Tibial nerve (tissue), 4 donors: ENCODE measurements around the gene SMIM24. TPM values are rescaled to one million over a fixed set of nuclear protein-coding genes. Genes with fewer than 3 reads are reported as not detected.

ENCODE experiments used
- DNase-seq, 2 donors: peaks; one replicate each; pipeline ENCODE4 v3.0.0-alpha.2; 2019; ENCODE audit warnings: low spot score in 2 of 2
- H3K27ac ChIP-seq, 4 donors: fragments of 200-600 bp; sonication (generic) in 3 of 4; one replicate each; pipeline ENCODE4 v1.5.1; 2017 to 2019; ENCODE audit warnings: mild to moderate bottlenecking in 1 of 4
- H3K27me3 ChIP-seq, 2 donors: fragments of 200-600 bp; sonication (generic) in 1 of 2; one replicate each; pipeline versions ENCODE4 v1.5.1 to v1.6.0; 2017 to 2019
- H3K36me3 ChIP-seq, 3 donors: fragments of 200-600 bp; sonication (generic); one replicate each; pipeline ENCODE4 v1.5.1; 2018 to 2019
- H3K4me1 ChIP-seq, 4 donors: fragments of 200-600 bp; sonication (generic) in 3 of 4; one replicate each; pipeline ENCODE4 v1.5.1; 2017 to 2019
- H3K4me3 ChIP-seq, 4 donors: fragments of 200-600 bp; sonication (generic) in 3 of 4; one replicate each; pipeline ENCODE4 v1.5.1; 2017 to 2019; ENCODE audit warnings: mild to moderate bottlenecking in 1 of 4, moderate library complexity in 1 of 4
- H3K9me3 ChIP-seq, 4 donors: fragments of 200-600 bp; sonication (generic) in 3 of 4; one replicate each; pipeline ENCODE4 v1.5.1; 2017 to 2019
- EP300 ChIP-seq, 2 donors: sonication (generic); formaldehyde crosslinking; IDR thresholded peaks; one replicate each; pipeline ENCODE4 v1.6.1; 2017; ENCODE audit warnings: antibody characterized with exemption in 2 of 2, mild to moderate bottlenecking in 1 of 2
- POLR2A ChIP-seq, 2 donors: fragments of 450-650 bp; IDR thresholded peaks; one replicate each; pipeline ENCODE4 v1.6.1; 2017; ENCODE audit warnings: antibody characterized with exemption in 2 of 2, mild to moderate bottlenecking in 2 of 2, moderate library complexity in 2 of 2
- WGBS, 2 donors: methylation state at CpG; one replicate each; pipeline ENCODE4 v1.1.5; 2018; 5-methylcytosine and 5-hydroxymethylcytosine counted together
- total RNA-seq, 4 donors: library from RNA; depleted of rRNA; stranded (reverse); fragments of >200 nt; gene quantifications; one replicate each; pipeline ENCODE4 v1.1.0, GENCODE V29; 2016
- TF ChIP-seq, protein P1 (sequence below), 5 experiments: fragments of 200-600 bp in 3 of 5; fragments of 450-650 bp in 2 of 5; sonication (generic) in 3 of 5; IDR thresholded peaks; one replicate each; pipeline ENCODE4 v1.5.1; 2016 to 2019; ENCODE audit warnings: antibody characterized with exemption in 5 of 5, mild to moderate bottlenecking in 3 of 5, moderate library complexity in 2 of 5

The SMIM24 gene
- total RNA-seq, 4 donors from 2014 or later: not detected

DNA sequence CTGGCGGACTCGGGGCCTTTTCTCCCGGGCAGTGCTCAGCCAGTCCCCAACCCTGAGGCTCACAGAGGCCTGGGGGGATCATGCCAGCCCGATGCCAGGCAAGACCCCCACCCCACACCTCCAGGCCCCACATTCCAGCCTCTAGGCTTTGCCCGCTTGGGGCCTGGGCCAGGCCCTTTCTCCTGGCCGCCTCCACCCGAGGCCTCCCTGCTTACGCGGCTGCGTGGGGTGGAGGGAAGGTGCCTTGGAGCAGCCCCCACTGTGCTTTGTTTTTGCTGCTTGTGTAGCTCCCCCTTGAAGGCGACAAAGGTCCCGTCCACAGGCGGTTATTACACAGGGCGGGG is 38.4 kb downstream of the SMIM24 start:
- 57 to 60% methylated on average over 14 of the region's 14 CpGs for WGBS, 2 donors
- H3K4me1 ChIP-seq: peaks cover 0 to 60% (median 20%) of the 10 kb centered on the region in 4 donors
- peak overlapping the region; percentile 19 to 72 (median 46) for H3K27ac ChIP-seq
- DNase-seq: no peak
- H3K9me3 ChIP-seq: no peaks in the 10 kb centered on the region
- H3K4me3 ChIP-seq: no peak overlapping the region
- H3K27me3 ChIP-seq: no peaks in the 10 kb centered on the region
- TF ChIP-seq POLR2A (IDR thresholded peaks at IDR 0.05) (no peak), EP300 (IDR thresholded peaks at IDR 0.05) (no peak)
- TF ChIP-seq, protein P1, sequence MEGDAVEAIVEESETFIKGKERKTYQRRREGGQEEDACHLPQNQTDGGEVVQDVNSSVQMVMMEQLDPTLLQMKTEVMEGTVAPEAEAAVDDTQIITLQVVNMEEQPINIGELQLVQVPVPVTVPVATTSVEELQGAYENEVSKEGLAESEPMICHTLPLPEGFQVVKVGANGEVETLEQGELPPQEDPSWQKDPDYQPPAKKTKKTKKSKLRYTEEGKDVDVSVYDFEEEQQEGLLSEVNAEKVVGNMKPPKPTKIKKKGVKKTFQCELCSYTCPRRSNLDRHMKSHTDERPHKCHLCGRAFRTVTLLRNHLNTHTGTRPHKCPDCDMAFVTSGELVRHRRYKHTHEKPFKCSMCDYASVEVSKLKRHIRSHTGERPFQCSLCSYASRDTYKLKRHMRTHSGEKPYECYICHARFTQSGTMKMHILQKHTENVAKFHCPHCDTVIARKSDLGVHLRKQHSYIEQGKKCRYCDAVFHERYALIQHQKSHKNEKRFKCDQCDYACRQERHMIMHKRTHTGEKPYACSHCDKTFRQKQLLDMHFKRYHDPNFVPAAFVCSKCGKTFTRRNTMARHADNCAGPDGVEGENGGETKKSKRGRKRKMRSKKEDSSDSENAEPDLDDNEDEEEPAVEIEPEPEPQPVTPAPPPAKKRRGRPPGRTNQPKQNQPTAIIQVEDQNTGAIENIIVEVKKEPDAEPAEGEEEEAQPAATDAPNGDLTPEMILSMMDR (IDR thresholded peaks at IDR 0.05): no peak
- peaks cover 0 to 57% (median 0%) of the 10 kb centered on the region in 3 donors for H3K36me3 ChIP-seq

DNA sequence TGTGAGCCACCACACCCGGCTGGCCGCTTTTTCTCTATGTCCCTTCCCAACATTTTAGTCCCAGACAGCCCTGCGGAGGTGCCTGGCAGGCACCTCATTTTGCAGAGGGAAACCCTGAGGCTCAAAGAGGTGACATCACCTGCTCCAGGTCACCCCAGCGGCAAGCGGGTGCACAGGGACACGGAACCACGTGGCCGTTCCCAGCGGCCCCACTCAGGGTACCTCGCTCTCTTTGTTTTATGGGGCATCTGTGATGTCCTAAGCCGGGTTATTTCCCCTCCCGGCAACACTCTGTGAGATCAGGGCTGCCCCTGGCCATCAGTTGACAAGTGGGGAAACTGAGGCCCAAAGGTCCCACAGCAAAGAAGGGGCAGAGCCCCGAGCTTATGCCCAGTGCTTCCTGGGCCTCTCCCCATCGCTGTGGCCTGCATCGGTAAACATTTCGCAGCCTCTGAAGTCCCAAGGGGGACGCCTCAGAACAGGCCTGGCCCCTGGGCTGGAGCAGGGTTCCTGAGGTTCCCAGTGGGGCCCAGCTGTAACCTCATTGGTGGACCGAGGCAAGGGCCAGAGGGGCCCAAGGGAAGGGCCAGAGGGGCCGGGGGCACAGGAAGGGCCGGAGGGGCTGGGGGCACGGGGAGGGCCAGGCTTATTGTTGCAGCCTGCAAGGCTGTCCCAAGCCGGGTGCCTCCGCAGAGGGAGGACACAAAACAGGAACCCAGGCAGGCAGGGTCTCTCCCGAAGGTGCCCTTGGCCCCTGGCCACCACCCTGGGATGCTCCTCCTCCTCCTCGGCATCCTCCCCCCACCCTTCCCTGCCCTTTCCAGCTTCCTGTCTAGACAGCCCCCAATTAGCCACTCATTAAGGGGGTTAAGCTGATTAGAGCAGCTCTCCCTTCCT is 39.0 kb downstream of the SMIM24 start:
- no peak for TF ChIP-seq POLR2A (IDR thresholded peaks at IDR 0.05)
- TF ChIP-seq, protein P1 (IDR thresholded peaks at IDR 0.05): no peak
- DNase-seq: no peak
- Histone ChIP-seq H3K36me3 (peaks cover 0 to 63% (median 3%) of the 10 kb centered on the region in 3 donors), H3K27ac (peak overlapping the region; percentile 19 to 72 (median 46)), H3K9me3 (no peaks in the 10 kb centered on the region), H3K4me3 (no peak overlapping the region), H3K27me3 (no peaks in the 10 kb centered on the region), H3K4me1 (peaks cover 0 to 60% (median 20%) of the 10 kb centered on the region in 4 donors)
- 69 to 72% methylated on average over 20 to 25 of the region's 25 CpGs for WGBS, 2 donors

DNA sequence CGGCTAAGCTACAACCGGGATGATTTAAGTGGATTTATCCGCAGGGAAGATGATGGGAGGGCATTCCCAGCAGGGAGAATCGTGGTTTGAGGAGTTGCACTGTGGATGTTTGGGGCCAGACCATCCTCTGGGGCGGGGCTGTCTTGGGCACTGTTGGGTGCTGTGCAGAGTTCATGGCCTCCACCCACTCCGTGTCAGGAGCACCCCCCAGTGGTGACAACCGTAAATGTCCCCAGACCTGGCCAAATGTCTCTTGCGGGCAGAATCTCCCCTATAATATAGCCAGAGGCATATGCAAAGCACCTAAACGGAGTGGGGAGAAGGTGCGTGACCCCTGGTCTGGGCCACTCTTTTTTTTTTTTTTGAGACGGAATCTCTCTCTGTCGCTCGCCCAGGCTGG is 40.2 kb downstream of the SMIM24 start:
- peak in 1 of 2 donors; percentile 50 for DNase-seq
- WGBS, 2 donors: 71 to 75% methylated on average over 13 of the region's 13 CpGs
- H3K4me1 ChIP-seq: peaks cover 0 to 57% (median 27%) of the 10 kb centered on the region in 4 donors
- H3K36me3 ChIP-seq: peaks cover 0 to 55% (median 3%) of the 10 kb centered on the region in 3 donors
- H3K4me3 ChIP-seq: no peak overlapping the region
- TF ChIP-seq, protein P1 (IDR thresholded peaks at IDR 0.05): peak in 4 of 5 experiments; percentile 17 to 39 (median 32)
- TF ChIP-seq POLR2A (IDR thresholded peaks at IDR 0.05): no peak
- H3K27me3 ChIP-seq: no peaks in the 10 kb centered on the region
- no peaks in the 10 kb centered on the region for H3K9me3 ChIP-seq
- no peak overlapping the region for H3K27ac ChIP-seq

DNA sequence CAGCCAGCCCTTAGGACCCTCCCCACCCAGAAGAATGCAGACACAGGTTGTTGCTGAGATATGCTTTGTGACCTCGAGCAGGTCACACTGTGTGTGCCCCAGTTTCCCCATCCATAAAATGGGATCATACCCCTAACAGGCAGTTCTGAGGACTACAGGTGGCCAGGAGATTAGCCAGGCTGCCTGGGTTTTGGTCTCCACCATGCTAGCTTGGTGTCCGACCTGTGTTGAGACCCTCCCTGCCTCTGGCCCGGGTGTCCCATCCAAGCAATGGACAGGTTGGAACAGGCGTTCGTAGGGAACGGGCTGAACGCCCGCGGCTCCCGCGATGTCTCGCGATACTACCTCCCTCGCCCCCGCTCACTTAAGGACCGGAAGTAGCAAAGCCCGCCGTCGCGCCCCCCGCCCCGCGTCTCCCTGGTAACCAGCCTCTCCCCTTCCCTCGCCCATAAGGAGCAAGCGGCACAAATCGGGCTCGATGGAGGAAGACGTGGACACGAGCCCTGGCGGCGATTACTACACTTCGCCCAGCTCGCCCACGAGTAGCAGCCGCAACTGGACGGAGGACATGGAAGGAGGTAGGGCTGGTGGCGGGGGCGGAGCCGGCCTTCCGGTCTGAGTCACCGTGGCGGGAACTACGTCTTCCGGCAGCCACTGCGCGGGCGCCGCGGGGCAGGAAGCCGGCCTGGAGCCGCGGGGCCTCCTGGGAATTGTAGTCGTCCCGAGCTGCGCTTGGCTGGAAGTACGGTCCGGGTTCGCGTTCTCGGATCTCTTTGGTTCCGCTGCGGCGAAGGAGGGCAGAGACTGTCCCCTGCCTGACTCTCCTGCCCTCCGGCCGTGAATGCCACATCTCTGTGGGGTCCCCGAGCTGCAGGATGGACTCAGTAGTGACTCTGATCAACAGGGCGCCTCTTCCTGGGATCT is 45.4 kb downstream of the SMIM24 start:
- WGBS, 2 donors: 3 to 6% methylated on average over 28 to 50 of the region's 67 CpGs
- peak in 1 of 2 donors; percentile 46 for TF ChIP-seq POLR2A (IDR thresholded peaks at IDR 0.05)
- TF ChIP-seq, protein P1 (IDR thresholded peaks at IDR 0.05): peak in 1 of 5 experiments; percentile 33
- peak; percentile 83 to 94 for TF ChIP-seq EP300 (IDR thresholded peaks at IDR 0.05)
- Histone ChIP-seq H3K4me1 (peaks cover 0 to 59% (median 22%) of the 10 kb centered on the region in 4 donors), H3K27me3 (no peaks in the 10 kb centered on the region), H3K4me3 (peak overlapping the region; percentile 35 to 58 (median 47)), H3K9me3 (no peaks in the 10 kb centered on the region), H3K27ac (peak overlapping the region; percentile 76 to 92 (median 87)), H3K36me3 (peaks cover 3 to 50% (median 5%) of the 10 kb centered on the region in 3 donors)
- DNase-seq: peak; percentile 87 to 90
